GM12892 (cell line): ENCODE results near the gene ARID3A.

Experiments
- POLR2A ChIP-seq: IDR thresholded peaks from 2 replicates; pipeline ENCODE4 v1.6.1; 2011; ENCODE audit warnings: low read depth, low read length, control low read depth
- POLR2AphosphoS5 ChIP-seq: IDR thresholded peaks from 2 replicates; pipeline ENCODE4 v1.6.1; 2011; ENCODE audit warnings: low read depth, low read length, control low read depth
- TAF1 ChIP-seq: IDR thresholded peaks from 2 replicates; pipeline ENCODE4 v1.6.1; 2011; ENCODE audit warnings: low read depth, mild to moderate bottlenecking, control low read depth, low read length, borderline replicate concordance

- TF ChIP-seq POLR2AphosphoS5, result no peak
- no peak for TF ChIP-seq POLR2A
- TF ChIP-seq TAF1, result no peak
Observed at GRCh38 chr19:918152-918437, 7.7 kb upstream of the ARID3A start.
